Measurements from ENCODE around the gene FAM217A.
"Not testable (repeated sequence)": the region's sequence is repeated elsewhere in the genome, so short reads cannot be mapped to it uniquely, and the experiment has no call there.

Gene FAM217A

GRCh38 chr6:4078691-4079471 lies at the start of gene FAM217A:
TSS of gene FAM217A (minus strand) at chr6:4079137. CDS start at chr6:4077414, 1,723 bp downstream.
- no peak for DNase-seq

GRCh38 chr6:4128072-4128471 lies 49.1 kb upstream of the FAM217A start:
- DNase-seq = no peak

DNA sequence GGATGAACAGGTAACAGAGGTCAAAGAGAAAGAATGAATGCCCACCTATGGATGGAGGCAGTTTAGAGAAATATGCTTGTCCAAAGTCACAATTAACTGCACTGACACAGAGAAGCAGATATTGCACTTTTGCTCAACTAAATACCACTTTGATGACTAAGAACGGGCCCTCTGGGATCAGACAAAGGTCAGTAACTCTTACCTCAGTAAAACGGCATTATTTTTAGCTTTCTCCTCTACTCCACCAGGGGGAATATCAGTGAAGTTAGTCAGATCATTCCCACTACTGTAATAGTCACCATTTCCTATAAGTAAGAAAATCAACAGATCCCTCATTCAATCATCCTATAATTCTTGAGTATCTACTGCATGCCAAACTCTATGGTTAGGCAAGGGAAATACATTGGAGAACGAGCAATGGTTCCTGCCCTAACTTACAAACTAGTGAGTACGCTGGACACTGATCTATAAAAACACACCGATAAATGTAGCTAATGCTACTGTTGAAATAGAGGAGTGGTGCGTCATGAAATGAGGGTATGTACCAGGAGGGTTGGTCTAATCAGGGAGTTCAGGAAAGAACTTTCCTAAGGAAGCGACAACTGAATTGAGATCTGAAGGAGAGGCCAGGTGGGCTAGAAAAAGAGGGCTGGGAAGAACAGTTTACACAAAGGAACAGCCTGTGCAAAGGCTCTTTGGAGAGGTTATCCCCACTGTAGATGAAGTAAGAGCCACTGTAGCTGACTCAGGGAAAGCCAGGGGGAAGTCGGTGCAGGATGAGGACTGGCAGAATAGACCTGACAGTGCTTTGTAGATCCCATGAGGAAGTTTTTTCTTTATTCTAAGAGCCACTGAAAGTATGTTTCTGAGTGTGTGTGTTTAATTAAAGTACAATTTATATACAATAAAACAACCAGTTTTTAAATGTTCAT lies 47.3 kb upstream of the FAM217A start:
- DNase-seq = no peak

DNA sequence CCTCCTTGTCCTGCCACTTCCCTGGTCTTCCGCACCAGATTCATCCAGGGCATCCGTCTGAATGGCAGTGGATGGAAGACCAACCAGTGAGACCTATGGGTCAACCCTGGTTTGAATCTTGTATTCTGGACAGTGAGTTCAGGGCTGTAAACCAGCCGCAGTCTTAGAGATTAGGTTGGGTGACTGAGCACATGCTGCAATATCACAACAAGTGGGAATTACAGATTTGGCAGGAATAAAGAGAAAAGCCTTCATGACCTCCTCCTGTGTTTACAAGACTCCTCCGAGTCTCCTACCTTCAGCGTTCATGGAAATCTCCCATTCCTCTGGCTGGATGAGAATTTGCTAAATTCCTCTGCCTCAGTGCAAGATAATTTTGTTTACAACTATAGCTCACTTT lies 46.6 kb upstream of the FAM217A start:
- DNase-seq = no peak

DNA sequence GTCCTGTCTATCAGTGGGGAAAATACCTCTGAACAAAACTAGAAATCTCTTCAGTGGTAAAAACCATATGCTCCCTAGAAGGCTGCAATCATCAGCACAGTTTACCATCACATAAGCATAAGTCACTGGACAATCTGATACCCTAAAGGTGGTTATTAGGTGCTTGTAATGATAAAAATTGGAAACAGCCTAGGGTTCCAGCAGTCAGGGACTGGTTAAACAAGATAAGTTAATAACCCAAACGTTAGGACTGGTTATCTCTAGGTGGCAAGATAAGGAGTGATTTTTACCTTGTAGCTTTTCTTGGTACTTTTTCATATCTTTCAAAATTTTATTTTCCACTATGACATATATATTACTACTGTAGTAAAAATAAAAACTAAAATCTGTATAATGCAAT lies 45.4 kb upstream of the FAM217A start:
- DNase-seq = no peak

GRCh38 chr6:4115741-4116140 lies 36.8 kb upstream of the FAM217A start:
- DNase-seq = no peak

DNA sequence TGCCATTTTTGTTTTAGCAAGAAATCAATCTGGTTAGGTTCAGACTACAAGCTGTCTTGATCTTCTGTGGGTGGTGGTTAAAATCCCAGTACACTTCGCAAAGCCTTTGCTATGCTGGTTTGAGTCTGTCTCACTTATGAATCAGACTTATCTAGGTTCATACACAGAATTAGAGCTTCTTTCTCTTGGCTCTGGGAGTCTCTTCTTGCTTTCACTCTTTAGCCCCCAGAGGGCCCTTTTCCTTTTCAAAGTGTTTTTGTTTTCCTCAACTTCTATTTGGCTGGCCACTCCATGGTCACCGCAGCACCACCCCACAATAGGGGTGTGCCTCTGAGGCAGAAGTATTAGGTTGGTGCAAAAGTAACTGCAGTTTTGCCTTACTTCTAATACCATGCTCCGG lies 35.2 kb upstream of the FAM217A start:
- no peak for DNase-seq

GRCh38 chr6:4113649-4114048 lies 34.7 kb upstream of the FAM217A start:
- DNase-seq = no peak

DNA sequence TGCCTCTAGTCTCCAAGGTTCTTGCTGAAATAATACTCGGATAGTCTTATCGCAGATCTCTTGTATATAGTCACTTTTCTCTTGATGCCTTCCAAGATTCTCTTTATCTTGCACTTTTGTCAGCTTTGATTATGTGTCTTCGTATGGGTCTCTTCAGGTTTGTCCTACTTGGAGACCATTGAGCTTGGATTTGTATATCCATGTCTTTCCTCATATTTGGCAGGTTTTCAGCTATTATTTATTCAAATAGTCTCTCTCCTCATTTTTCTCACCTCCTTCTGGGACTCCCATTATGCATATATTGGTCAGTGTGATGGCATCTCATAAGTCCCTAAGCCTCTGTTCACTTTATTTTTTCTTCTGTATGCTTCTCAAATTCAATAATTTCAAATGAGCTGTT lies 33.4 kb upstream of the FAM217A start:
- DNase-seq = no peak

- DNase-seq = not testable (repeated sequence)
Measured at GRCh38 chr6:4109363-4109815, 30.5 kb upstream of the FAM217A start.

GRCh38 chr6:4108561-4109093 lies 29.7 kb upstream of the FAM217A start:
- no peak for DNase-seq

- no peak for DNase-seq
Measured at GRCh38 chr6:4107873-4108272, 28.9 kb upstream of the FAM217A start.

DNA sequence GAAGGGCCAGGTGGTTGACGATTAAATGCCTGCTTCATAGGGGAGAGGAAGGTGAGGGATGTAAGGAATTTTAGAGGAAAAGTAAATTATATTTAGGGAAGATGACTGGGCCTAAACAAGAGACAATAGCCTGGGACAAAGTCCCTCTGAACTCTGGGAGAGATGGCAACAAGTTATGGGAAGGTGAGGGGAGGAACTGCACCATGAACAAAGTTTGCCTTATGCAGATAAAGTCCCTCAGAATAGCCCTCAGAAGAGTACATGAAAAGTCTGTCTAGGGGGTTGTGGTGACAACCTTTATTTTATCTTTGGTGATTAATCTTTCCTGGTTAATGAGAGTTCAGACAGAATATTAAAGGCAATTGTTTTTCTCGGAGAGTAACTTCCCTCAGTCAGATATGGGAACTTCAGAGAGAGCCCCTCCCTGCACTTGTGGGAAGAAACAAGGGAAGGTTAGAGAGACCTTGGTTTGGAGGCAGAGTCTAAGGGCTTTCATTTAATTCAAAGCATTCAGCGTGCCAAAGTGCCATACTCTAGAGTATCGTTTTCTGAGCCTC lies 27.1 kb upstream of the FAM217A start:
- DNase-seq = no peak

DNA sequence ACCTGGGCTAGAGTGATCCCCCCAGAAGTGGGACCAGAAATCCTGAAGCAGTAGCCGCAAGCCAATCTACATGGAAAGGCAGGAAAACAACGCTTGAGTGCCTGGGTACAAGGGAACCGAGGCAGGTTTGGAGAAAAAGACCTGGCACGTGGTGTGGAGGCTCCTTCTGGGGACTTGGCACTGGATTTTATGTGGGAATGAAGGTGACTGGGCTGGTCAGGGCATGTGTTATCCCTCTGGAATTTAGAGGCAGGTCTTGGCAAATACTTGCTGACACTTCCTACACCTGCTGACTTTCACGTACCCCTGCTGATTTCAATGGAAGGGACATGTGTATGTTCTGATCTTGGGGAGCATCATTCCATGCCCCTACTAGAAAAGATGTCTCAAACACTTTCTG lies 25.0 kb upstream of the FAM217A start:
- DNase-seq = no peak

DNA sequence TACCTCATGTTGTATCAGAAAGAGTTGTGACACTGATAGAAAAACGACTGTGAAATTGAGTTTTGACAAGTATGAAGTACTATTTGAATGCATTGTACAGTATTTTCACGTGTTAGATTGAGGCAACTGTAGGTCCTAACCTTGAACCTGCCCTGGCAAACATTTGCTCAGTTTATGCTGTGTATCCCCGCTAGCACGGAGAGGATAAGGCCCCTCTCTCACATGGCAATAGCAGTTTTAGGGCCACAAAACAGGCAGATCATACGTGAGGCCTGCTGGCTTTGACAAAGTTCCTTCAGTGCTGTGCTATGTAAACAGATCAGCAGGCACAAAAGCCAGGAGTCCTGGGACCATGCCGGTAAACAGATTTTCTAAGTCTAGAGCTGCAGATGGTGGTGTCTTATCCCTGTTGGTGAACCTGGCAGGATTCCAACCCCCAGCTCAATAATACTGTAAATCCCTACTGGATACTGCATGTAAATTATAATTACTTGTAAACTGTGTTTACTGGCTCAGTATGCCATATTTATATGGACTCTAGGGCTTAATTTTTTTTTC lies 23.8 kb upstream of the FAM217A start:
- DNase-seq = no peak

DNA sequence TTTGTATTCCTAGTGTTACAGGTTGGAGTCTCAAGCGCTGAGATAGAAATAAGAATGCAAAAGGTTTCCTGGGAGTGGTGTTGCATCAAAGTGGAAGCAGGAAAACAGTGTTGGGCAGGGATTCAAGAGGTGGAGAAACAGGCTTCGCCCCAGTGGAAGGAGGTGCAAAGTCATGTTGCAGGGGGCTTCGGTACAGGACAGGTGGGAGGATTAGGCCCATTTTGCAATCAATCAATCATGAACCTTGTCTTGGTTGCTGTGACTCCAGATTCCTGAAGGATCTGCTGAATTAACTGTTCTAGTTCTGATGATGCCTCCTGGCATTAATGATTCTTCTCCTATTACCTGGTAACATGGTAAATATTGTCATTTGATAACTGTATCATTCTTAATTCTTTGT lies 22.4 kb upstream of the FAM217A start:
- no peak for DNase-seq

- no peak for DNase-seq
Measured at GRCh38 chr6:4100655-4101054, 21.7 kb upstream of the FAM217A start.

GRCh38 chr6:4093288-4093687 lies 14.4 kb upstream of the FAM217A start:
- no peak for DNase-seq

DNA sequence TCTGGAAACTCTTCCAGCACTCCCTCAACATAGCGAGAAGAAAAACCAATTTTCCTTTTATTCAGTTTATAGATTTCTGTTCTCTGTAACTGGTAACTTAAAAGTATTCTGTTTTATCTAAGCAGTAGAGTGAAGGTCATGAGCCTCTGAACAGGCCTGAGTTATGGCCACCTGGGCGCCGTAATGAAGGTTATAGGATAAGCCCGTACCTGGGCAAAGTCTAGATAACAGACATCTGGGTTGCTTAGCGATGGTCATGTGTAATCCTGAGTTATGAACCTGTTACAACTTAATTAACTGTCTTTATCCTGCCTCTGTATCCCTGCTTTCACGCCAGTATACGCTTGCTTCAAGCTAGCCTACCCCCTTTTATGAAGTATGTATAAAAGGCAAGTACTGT lies 13.0 kb upstream of the FAM217A start:
- no peak for DNase-seq

DNA sequence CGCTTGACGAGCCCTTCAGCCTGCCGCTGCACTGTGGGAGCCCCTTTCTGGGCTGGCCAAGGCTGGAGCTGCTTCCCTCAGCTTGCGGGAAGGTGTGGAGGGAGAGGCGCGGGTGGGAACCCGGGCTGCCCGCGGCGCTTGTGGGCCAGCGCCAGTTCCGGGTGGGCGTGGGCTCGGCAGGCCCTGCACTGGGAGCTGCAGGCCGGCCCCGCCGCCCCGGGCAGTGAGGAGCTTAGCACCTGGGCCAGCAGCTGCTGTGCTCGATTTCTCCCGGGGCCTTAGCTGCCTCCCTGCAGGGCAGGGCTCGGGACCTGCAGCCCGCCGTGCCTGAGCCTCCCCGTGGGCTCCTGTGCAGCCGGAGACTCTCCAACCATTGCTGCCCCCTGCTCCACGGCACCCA lies 11.1 kb upstream of the FAM217A start:
- not testable (repeated sequence) for DNase-seq

DNA sequence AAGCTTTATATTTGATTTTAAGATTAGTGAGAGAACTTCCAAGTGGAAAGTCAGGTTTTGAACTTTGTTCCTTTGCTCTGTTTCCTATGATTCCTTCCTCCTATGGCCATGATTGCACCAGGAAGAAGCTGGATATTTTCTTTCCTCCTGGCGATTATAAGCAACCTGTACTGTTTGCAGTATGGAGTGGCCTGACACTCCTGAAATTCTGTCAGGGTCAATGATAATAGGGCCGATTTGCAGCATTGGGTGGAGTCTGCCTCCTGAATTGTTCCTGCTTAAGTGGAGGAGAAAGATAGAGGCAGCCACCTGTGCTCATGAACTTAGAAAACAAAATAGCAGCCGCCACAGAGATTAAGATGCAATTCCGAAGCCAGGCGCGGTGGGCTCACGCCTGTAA lies 9.8 kb upstream of the FAM217A start:
- DNase-seq = no peak

DNA sequence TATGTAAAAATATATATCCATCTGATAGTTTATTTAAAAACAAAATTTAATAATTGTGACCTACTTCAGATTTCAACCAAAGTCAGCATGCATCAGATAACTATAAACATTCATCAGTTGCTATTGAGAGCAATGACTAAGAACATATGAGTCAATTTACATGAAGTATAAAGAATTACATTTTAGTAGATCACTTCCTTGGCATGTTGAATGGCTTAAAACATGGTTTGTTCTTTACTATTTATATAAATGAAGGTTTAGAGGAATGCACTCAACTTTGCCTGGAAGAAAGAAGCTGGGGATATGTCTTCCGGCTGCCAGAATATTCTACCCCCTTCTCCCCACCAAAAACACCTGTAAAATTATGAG lies 6.4 kb upstream of the FAM217A start:
- no peak for DNase-seq
